Measurements from ENCODE around the gene CDK5R2. TPM values are rescaled to one million over a fixed set of nuclear protein-coding genes. Genes with fewer than 3 reads are reported as not detected.

The CDK5R2 gene
- total RNA-seq, 2 experiments from 2014 or later = not detected

GRCh38 chr2:218995561-218995960 lies 36.1 kb downstream of the CDK5R2 start:
- POLR2A ChIA-PET = interaction anchor here (0.8 to 2.1 kb wide), 3 partner anchors 13 to 205 kb away, joined by 3 to 6 read pairs (median 3); no protein-coding TSS in a partner anchor
- H3K9me3 Mint-ChIP-seq = no peaks in the 10 kb centered on the region

GRCh38 chr2:218995972-218996711 lies 36.7 kb downstream of the CDK5R2 start:
- Mint-ChIP-seq H3K4me1 (ENCODE audit: low read depth) (peaks cover 4% of the 10 kb centered on the region), H3K4me3 (no peak overlapping the region), H3K27ac (no peak overlapping the region), H3K36me3 (ENCODE audit: low read depth) (no peaks in the 10 kb centered on the region), H3K27me3 (peaks cover 75% of the 10 kb centered on the region), H3K9me3 (no peaks in the 10 kb centered on the region)
- peak; percentile 93 for TF ChIP-seq CTCF (IDR thresholded peaks at IDR 0.05)
- ATAC-seq (peak; percentile 91), DNase-seq (peak; percentile 90)
- intact Hi-C loops (cut with micrococcal nuclease) = no loop called here
- CTCF ChIA-PET = interaction anchor here (0.6 to 6.6 kb wide), 37 partner anchors 8 to 515 kb away, joined by 3 to 128 read pairs (median 5); partner anchors contain the start of genes ABCB6, CFAP65, FEV and IHH
- POLR2A ChIA-PET = interaction anchor here (2.1 kb wide), 1 partner anchor 16 kb away, joined by 6 read pairs; no protein-coding TSS in a partner anchor

More at GRCh38 chr2:218995561-218995960, 36.1 kb downstream of the CDK5R2 start:
- peaks cover 75% of the 10 kb centered on the region for H3K27me3 Mint-ChIP-seq
- no peak for DNase-seq
- peaks cover 4% of the 10 kb centered on the region for H3K4me1 Mint-ChIP-seq (ENCODE audit: low read depth)
- H3K4me3 Mint-ChIP-seq = no peak overlapping the region
- no peak for TF ChIP-seq CTCF (IDR thresholded peaks at IDR 0.05)
- H3K36me3 Mint-ChIP-seq (ENCODE audit: low read depth) = no peaks in the 10 kb centered on the region
- H3K27ac Mint-ChIP-seq = no peak overlapping the region
- CTCF ChIA-PET = interaction anchor here (0.6 to 6.6 kb wide), 36 partner anchors 9 to 516 kb away, joined by 3 to 128 read pairs (median 4); partner anchors contain the start of genes ABCB6, CDK5R2, FEV and IHH
- ATAC-seq = no peak
- intact Hi-C loops (cut with micrococcal nuclease) = no loop called here

- ATAC-seq = no peak
- ChIA-PET CTCF (interaction anchor here (0.8 to 6.6 kb wide), 17 partner anchors 7 to 162 kb away, joined by 3 to 128 read pairs (median 5); partner anchors contain the start of genes CFAP65, FEV and IHH), POLR2A (interaction anchor here (2.1 kb wide), 1 partner anchor 16 kb away, joined by 6 read pairs; no protein-coding TSS in a partner anchor)
- no peak overlapping the region for H3K27ac Mint-ChIP-seq
- TF ChIP-seq CTCF (IDR thresholded peaks at IDR 0.05) = no peak
- H3K9me3 Mint-ChIP-seq = no peaks in the 10 kb centered on the region
- H3K27me3 Mint-ChIP-seq = peaks cover 71% of the 10 kb centered on the region
- no peaks in the 10 kb centered on the region for H3K36me3 Mint-ChIP-seq (ENCODE audit: low read depth)
- DNase-seq = no peak
- H3K4me3 Mint-ChIP-seq = no peak overlapping the region
- intact Hi-C loops (cut with micrococcal nuclease) = no loop called here
- H3K4me1 Mint-ChIP-seq (ENCODE audit: low read depth) = peaks cover 4% of the 10 kb centered on the region
Observed at GRCh38 chr2:218996937-218997336, 37.5 kb downstream of the CDK5R2 start.

GRCh38 chr2:218997731-218998130 lies 38.3 kb downstream of the CDK5R2 start:
- H3K27ac Mint-ChIP-seq = no peak overlapping the region
- DNase-seq (no peak), ATAC-seq (no peak)
- H3K27me3 Mint-ChIP-seq = peaks cover 67% of the 10 kb centered on the region
- ChIA-PET POLR2A (no interaction called here), CTCF (interaction anchor here (0.8 to 1.9 kb wide), 4 partner anchors 12 to 60 kb away, joined by 3 to 7 read pairs (median 3); no protein-coding TSS in a partner anchor)
- H3K4me3 Mint-ChIP-seq = no peak overlapping the region
- no peaks in the 10 kb centered on the region for H3K9me3 Mint-ChIP-seq
- no peak for TF ChIP-seq CTCF (IDR thresholded peaks at IDR 0.05)
- no peaks in the 10 kb centered on the region for H3K36me3 Mint-ChIP-seq (ENCODE audit: low read depth)
- peaks cover 11% of the 10 kb centered on the region for H3K4me1 Mint-ChIP-seq (ENCODE audit: low read depth)
- intact Hi-C loops (cut with micrococcal nuclease) = no loop called here
